ENCODE measurements around the gene CNP.

Gene CNP

GRCh38 chr17:41966463-41967140, at the start of gene CNP:
Gene CNP (plus strand): TSS chr17:41966795. CDS start chr17:41966885, 90 bp downstream.
- Histone ChIP-seq H3K79me2 (ENCODE audit: insufficient read depth, low read length) (peaks cover 49% of the 10 kb centered on the region), H3K4me2 (ENCODE audit: insufficient read depth, low read length) (peak within 1 kb of the TSS; percentile 95), H3K36me3 (ENCODE audit: insufficient read depth, low read length) (peaks cover 31% of the 10 kb centered on the region), H3K27ac (ENCODE audit: low read length) (peak within 1 kb of the TSS; percentile 82), H3K9me3 (ENCODE audit: insufficient read depth, low read length, severe bottlenecking) (no peaks in the 10 kb centered on the region), H3K4me3 (ENCODE audit: low read depth in 1 of 2, low read length in 2 of 2) (peak within 1 kb of the TSS; percentile 76 to 77), H2AFZ (ENCODE audit: low read depth, low read length) (peak within 1 kb of the TSS; percentile 83), H4K20me1 (ENCODE audit: insufficient read depth, low read length) (peaks cover 26% of the 10 kb centered on the region), H3K9ac (ENCODE audit: low read depth, low read length) (peak within 1 kb of the TSS; percentile 92), H3K4me1 (ENCODE audit: insufficient read depth, low read length) (peaks cover 52% of the 10 kb centered on the region), H3K27me3 (ENCODE audit: insufficient read depth, low read length, poor library complexity) (no peaks in the 10 kb centered on the region)
- DNase-seq = peak; percentile 91
- no peak for TF ChIP-seq CTCF (IDR thresholded peaks at IDR 0.05; ENCODE audit: borderline replicate concordance, extremely low read depth, low read length, poor library complexity, severe bottlenecking)
- TF ChIP-seq EZH2 (IDR thresholded peaks at IDR 0.05; ENCODE audit: borderline replicate concordance, low read depth, low read length, severe bottlenecking) = no peak
- peak; percentile 83 for ATAC-seq (ENCODE audit: insufficient read depth, low read depth)

GRCh38 chr17:41917192-41917591, 49.4 kb upstream of the CNP start:
- TF ChIP-seq EZH2 (IDR thresholded peaks at IDR 0.05; ENCODE audit: borderline replicate concordance, low read depth, low read length, severe bottlenecking) (no peak), CTCF (IDR thresholded peaks at IDR 0.05; ENCODE audit: borderline replicate concordance, extremely low read depth, low read length, poor library complexity, severe bottlenecking) (no peak)
- Histone ChIP-seq H3K4me1 (ENCODE audit: insufficient read depth, low read length) (peaks cover 34% of the 10 kb centered on the region), H3K79me2 (ENCODE audit: insufficient read depth, low read length) (peaks cover 68% of the 10 kb centered on the region), H3K9ac (ENCODE audit: low read depth, low read length) (peak overlapping the region; percentile 92), H3K36me3 (ENCODE audit: insufficient read depth, low read length) (peaks cover 43% of the 10 kb centered on the region), H3K27ac (ENCODE audit: low read length) (0 out of 2 replicates have a peak overlapping the region, but pooled peaks have one; percentile 89), H3K4me3 (ENCODE audit: low read depth in 1 of 2, low read length in 2 of 2) (peak overlapping the region; percentile 91 to 96; a peak in 3 of 4 replicates), H2AFZ (ENCODE audit: low read depth, low read length) (no peak overlapping the region), H4K20me1 (ENCODE audit: insufficient read depth, low read length) (peaks cover 59% of the 10 kb centered on the region), H3K27me3 (ENCODE audit: insufficient read depth, low read length, poor library complexity) (no peaks in the 10 kb centered on the region), H3K4me2 (ENCODE audit: insufficient read depth, low read length) (peak overlapping the region; percentile 87), H3K9me3 (ENCODE audit: insufficient read depth, low read length, severe bottlenecking) (no peaks in the 10 kb centered on the region)
- DNase-seq (no peak), ATAC-seq (ENCODE audit: insufficient read depth, low read depth) (no peak)

- H3K27me3 ChIP-seq (ENCODE audit: insufficient read depth, low read length, poor library complexity) = no peaks in the 10 kb centered on the region
- peaks cover 37% of the 10 kb centered on the region for H3K36me3 ChIP-seq (ENCODE audit: insufficient read depth, low read length)
- ATAC-seq (ENCODE audit: insufficient read depth, low read depth) = peak; percentile 13; the same call in 1 of the 3 replicates
- peaks cover 34% of the 10 kb centered on the region for H3K4me1 ChIP-seq (ENCODE audit: insufficient read depth, low read length)
- H4K20me1 ChIP-seq (ENCODE audit: insufficient read depth, low read length) = peaks cover 53% of the 10 kb centered on the region
- peaks cover 62% of the 10 kb centered on the region for H3K79me2 ChIP-seq (ENCODE audit: insufficient read depth, low read length)
- TF ChIP-seq EZH2 (IDR thresholded peaks at IDR 0.05; ENCODE audit: borderline replicate concordance, low read depth, low read length, severe bottlenecking) (no peak), CTCF (IDR thresholded peaks at IDR 0.05; ENCODE audit: borderline replicate concordance, extremely low read depth, low read length, poor library complexity, severe bottlenecking) (no peak)
- DNase-seq = peak; percentile 55
- H3K4me2 ChIP-seq (ENCODE audit: insufficient read depth, low read length) = peak overlapping the region; percentile 87
- H3K4me3 ChIP-seq (ENCODE audit: low read depth in 1 of 2, low read length in 2 of 2) = peak overlapping the region; percentile 91 to 96
- H3K9me3 ChIP-seq (ENCODE audit: insufficient read depth, low read length, severe bottlenecking) = no peaks in the 10 kb centered on the region
- peak overlapping the region; percentile 92 for H2AFZ ChIP-seq (ENCODE audit: low read depth, low read length)
- H3K27ac ChIP-seq (ENCODE audit: low read length) = peak overlapping the region; percentile 89
- H3K9ac ChIP-seq (ENCODE audit: low read depth, low read length) = peak overlapping the region; percentile 92
Observed at GRCh38 chr17:41917679-41918313, 48.8 kb upstream of the CNP start.

All from DND-41 (cell line).